Measurements from ENCODE around the gene RGPD5. TPM values are rescaled to one million over a fixed set of nuclear protein-coding genes. Genes with fewer than 3 reads are reported as not detected.
"Not testable (repeated sequence)": the region's sequence is repeated elsewhere in the genome, so short reads cannot be mapped to it uniquely, and the experiment has no call there.

The RGPD5 gene
- total RNA-seq, 2 experiments from 2014 or later: 20.2 to 29.1 TPM

DNA sequence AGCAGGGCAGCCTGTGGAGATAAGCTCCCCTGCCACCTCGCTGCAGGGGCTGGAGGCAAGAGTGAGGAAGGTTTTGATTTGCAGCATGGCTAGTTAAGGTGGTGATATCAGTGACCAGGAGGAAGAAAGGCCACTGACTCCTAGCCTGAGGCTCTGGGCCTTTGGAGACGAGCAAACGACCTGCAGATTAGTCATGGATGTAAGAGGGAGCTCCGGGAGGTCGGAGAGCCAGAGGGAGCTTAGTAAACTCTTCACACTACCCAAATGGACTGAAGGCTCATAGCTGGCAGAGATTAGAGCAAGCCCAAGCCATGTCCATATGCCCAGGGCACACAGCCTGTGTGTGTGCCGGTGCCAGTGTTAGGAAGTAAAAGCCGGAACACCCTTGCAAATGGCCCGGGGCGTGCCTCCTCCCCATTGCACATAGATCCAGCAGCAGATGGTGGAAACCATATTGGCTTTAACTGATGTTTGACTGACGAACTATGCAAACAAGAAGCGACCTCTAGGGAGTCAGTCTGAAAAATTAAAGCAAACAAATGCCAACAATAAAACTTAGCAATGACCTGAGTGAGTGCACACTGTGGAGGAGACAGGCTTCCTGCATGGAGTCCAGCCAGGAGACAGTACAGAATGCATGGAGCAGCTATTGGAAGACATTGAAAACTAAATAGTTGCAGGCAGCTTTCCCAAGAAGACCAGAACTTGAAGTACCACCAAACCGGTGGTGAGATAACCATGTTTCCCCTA is 2.4 kb upstream of the RGPD5 start:
- H3K9me3 Mint-ChIP-seq (ENCODE audit: low read depth); CTCF ChIA-PET; H3K27ac Mint-ChIP-seq; H3K36me3 Mint-ChIP-seq; H3K27me3 Mint-ChIP-seq; DNase-seq; H3K4me1 Mint-ChIP-seq; ATAC-seq; H3K4me3 Mint-ChIP-seq: not testable (repeated sequence)

DNA sequence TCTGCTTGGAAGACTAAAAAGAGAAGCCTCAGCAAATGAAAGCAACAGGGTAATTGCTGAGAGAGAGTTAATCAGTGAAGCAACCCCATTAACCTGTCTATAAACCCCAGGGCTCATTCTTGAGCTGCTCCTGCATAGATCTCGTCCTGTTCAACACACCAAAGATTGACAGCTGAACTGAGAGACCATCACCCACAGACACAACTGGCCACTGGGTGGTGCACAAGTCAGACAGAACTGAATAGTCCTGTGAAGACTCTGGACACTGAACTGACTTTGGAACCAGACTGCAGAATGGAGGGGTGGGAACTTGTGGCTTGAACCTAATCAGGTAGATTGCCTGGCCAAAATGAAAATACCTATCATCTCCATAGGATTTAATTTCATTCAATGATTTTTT is 1.4 kb upstream of the RGPD5 start:
- ATAC-seq; H3K4me3 Mint-ChIP-seq; H3K27me3 Mint-ChIP-seq; DNase-seq; H3K36me3 Mint-ChIP-seq; H3K4me1 Mint-ChIP-seq; H3K9me3 Mint-ChIP-seq (ENCODE audit: low read depth); H3K27ac Mint-ChIP-seq; CTCF ChIA-PET: not testable (repeated sequence)

DNA sequence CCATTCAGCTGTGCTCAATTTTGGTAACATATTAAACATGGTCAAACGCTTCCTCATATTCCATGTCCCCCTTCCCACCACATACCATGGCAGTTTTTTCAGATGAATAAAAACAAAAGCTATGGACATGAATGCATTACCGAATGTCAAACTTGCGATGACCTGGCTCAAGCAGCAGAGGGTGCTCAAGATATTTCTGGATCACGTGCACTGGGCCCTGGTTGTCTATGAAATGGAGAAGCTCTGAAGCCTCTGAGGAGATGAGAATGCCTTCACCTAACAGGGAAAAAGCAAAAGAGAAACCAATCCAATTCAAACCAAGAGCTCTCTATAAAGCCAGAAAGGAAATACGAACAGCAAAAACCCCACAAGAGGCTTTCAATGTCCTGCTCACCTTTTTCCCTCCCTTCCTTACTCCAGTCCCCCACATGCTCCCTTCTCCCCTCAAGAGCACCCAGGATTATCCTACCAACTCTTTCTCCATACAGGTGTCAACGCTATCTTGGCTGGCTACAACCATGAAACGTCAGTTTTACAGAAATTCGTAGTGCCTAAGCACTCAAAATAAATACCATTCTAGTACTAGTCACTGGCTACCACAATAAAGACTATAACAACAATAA is 77.1 kb downstream of the RGPD5 start:
- H3K36me3 Mint-ChIP-seq; H3K4me3 Mint-ChIP-seq; CTCF ChIA-PET; H3K9me3 Mint-ChIP-seq (ENCODE audit: low read depth); H3K27ac Mint-ChIP-seq; DNase-seq; H3K4me1 Mint-ChIP-seq; H3K27me3 Mint-ChIP-seq: not testable (repeated sequence)
- peak; percentile 86 for ATAC-seq

DNA sequence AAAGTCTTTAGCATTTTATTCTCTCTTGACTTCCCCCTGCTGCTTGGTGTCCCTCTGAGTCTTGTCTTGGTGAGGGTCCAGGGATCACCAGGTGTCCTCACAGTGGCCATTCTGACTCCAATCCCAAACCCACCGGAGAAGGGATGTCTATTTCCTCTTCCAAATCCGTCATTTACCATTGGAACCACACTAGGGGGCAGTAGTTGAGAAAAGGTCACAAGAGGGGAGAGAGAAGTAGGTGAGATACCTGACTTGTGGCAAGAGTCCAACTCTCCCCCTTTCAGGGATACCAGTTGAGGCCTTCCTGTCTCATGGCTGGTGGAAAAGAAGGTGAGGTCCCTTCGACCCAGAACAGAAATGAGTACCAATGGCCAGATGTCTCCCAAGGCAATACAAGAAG is 82.5 kb downstream of the RGPD5 start:
- H3K9me3 Mint-ChIP-seq (ENCODE audit: low read depth); H3K36me3 Mint-ChIP-seq; CTCF ChIA-PET: not testable (repeated sequence)

DNA sequence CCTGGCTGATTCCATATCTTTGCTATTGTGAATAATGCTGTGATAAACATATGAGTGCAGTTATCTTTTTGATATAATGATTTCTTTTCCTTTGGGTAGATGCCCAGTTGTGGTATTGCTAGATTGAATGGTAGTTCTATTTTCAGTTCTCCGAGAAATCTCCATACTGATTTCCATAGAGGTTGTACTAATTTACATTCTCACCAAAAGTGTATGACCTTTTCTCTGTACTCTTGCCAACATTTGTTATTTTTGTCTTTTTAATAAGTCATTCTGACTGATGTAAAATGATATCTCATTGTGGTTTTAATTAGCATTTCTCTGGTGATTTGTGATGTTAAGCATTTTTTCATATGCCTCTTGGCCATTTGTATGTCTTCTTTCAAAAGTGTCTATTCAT is 88.0 kb downstream of the RGPD5 start:
- DNase-seq; H3K9me3 Mint-ChIP-seq (ENCODE audit: low read depth); H3K36me3 Mint-ChIP-seq; CTCF ChIA-PET; H3K27ac Mint-ChIP-seq; H3K4me1 Mint-ChIP-seq; H3K4me3 Mint-ChIP-seq; H3K27me3 Mint-ChIP-seq; ATAC-seq: not testable (repeated sequence)

More for the DNA sequence above, 82.5 kb downstream of the RGPD5 start:
- not testable (repeated sequence) for H3K4me3 Mint-ChIP-seq, ATAC-seq, H3K27ac Mint-ChIP-seq, H3K4me1 Mint-ChIP-seq, DNase-seq, H3K27me3 Mint-ChIP-seq

DNA sequence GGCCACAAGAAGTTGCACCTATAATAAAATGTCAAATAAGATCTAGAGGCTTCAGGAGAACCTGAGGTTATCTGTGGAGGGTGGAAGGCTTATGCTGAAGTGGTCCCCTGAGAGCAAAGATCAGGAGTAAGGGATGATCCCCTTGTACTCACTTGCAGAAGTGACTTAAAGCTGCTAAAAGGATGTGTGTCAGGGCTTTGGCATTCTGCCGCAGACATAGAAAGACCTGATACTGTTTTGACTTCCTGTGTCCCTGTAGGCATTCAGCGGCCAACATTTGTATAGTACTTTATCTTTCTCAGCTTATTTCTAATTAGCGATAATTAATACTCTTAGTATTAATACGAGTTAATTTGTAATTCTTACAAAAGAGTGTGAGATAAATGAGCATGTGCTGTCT is 94.3 kb downstream of the RGPD5 start:
- H3K4me3 Mint-ChIP-seq; ATAC-seq; H3K27ac Mint-ChIP-seq; H3K27me3 Mint-ChIP-seq; DNase-seq; H3K9me3 Mint-ChIP-seq (ENCODE audit: low read depth); CTCF ChIA-PET; H3K4me1 Mint-ChIP-seq; H3K36me3 Mint-ChIP-seq: not testable (repeated sequence)

DNA sequence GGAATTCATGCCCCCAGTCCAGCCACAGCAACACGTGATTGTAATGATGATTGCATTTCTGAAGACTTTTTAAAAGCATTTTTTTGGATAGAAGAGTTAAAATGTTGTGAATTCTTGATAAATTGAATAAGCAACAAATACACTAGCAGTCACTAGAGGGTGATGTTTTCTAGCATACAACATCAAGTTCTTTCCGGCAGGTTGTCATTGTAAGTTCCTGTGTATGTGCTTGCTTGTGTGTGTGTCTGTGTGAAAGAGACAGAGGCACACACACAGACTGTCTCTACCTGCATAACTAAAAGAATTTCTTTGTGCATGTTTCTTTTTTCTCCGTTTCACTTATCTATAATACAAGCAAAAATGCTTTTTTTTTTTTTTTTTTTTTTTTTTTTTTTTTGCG is 95.8 kb downstream of the RGPD5 start:
- H3K27me3 Mint-ChIP-seq; H3K4me1 Mint-ChIP-seq; CTCF ChIA-PET; H3K36me3 Mint-ChIP-seq; DNase-seq; H3K9me3 Mint-ChIP-seq (ENCODE audit: low read depth); H3K27ac Mint-ChIP-seq; H3K4me3 Mint-ChIP-seq: not testable (repeated sequence)
- ATAC-seq: peak; percentile 51

DNA sequence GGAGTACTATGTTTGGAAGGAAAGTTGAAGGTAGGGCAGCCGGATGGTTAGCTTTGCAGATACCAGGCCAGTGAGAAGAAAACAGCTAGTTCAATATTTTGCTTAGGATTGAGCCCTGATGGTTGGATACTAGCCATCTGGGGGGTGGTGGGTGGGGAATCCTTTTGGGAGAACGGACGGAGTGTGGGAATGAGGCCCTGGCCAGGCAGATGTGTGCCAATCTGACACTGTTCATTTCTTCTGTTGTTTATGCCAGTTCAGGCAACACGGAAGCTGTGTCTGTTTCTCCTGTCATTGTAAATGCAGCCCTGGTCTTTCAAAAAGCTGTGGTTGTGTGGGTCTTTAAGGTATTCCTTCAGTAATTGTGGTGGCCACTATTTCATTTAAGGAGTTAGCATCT is 96.9 kb downstream of the RGPD5 start:
- H3K9me3 Mint-ChIP-seq (ENCODE audit: low read depth); CTCF ChIA-PET: not testable (repeated sequence)

DNA sequence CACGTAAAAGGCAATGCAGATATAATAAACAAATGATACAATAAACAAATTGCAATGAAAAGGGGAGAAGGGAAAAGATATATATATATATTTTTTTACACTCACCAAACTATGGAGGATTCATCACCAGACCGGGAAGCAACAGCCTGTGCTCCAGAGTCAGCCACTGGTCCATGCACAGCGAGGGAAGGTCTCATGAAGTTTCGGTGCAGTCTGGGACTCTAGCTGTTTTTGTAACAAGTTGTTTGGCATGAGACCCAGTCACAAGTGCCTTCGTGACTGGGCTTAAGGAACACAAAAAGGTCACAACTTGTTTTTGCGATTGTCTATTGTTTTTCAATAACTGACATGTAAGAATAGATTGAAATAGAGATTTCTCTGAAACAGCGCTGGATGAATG is 99.6 kb downstream of the RGPD5 start:
- CTCF ChIA-PET; ATAC-seq; H3K4me3 Mint-ChIP-seq; H3K36me3 Mint-ChIP-seq; H3K27me3 Mint-ChIP-seq; DNase-seq; H3K9me3 Mint-ChIP-seq (ENCODE audit: low read depth); H3K27ac Mint-ChIP-seq; H3K4me1 Mint-ChIP-seq: not testable (repeated sequence)

More for the DNA sequence above, 96.9 kb downstream of the RGPD5 start:
- not testable (repeated sequence) for H3K27me3 Mint-ChIP-seq, ATAC-seq, DNase-seq, H3K4me1 Mint-ChIP-seq, H3K36me3 Mint-ChIP-seq, H3K27ac Mint-ChIP-seq, H3K4me3 Mint-ChIP-seq

DNA sequence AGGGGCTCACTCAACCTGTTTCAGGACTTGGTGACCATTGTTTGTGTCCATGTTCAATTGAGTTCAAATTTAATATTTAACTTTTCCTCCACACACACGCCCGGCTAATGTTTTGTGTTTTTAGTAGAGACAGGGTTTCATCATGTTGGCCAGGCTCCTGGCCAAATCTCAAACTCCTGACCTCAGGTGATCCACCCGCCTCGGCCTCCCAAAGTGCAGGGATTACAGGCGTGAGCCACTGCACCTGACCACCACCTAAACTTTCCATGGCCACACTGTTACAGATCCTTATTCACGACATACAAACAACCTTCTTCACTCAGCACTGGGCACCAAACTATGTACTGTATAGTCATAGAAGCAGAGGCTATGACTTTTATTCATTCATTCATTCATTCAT is 100.0 kb downstream of the RGPD5 start:
- H3K27ac Mint-ChIP-seq; H3K4me1 Mint-ChIP-seq; ATAC-seq; H3K9me3 Mint-ChIP-seq (ENCODE audit: low read depth); DNase-seq; H3K4me3 Mint-ChIP-seq; H3K27me3 Mint-ChIP-seq; CTCF ChIA-PET; H3K36me3 Mint-ChIP-seq: not testable (repeated sequence)

DNA sequence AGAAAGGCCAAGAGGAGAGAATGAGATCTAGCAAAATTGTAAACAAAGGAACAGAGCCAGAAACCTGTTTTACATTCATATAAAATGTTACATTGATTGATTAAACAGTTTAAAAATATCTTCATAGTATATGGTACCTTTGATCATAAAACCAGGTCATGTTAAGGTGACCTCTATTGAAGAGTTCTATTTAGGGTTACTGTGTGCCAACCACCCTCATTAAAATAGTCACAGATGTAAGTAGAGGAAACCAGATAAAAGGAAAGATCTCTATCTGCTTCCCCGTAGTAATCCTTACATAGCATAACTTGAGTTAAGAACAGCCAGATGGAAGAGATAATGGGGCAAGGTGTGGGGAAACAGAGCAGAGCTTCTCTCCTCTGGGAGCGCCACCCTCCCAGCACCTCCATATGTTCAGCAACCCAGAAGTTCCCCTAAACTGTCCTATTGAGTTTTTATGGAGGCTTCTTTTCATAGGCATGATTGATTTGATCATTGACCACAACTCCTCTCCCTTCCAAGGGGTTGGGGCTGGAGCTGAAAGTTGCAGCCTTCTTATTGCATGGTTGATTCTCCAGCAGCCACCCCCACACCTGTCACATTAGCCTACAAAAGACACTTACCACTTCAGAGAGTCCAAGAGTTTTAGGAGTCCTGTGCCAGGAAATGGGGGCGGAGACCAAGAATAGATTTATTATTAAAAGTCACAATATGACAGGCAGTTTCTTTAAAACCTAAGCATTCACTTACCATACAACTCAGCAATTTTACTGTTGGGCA is 101.2 kb downstream of the RGPD5 start:
- DNase-seq; H3K4me3 Mint-ChIP-seq; H3K36me3 Mint-ChIP-seq; ATAC-seq; H3K27ac Mint-ChIP-seq; H3K4me1 Mint-ChIP-seq; H3K9me3 Mint-ChIP-seq (ENCODE audit: low read depth); H3K27me3 Mint-ChIP-seq; CTCF ChIA-PET: not testable (repeated sequence)

DNA sequence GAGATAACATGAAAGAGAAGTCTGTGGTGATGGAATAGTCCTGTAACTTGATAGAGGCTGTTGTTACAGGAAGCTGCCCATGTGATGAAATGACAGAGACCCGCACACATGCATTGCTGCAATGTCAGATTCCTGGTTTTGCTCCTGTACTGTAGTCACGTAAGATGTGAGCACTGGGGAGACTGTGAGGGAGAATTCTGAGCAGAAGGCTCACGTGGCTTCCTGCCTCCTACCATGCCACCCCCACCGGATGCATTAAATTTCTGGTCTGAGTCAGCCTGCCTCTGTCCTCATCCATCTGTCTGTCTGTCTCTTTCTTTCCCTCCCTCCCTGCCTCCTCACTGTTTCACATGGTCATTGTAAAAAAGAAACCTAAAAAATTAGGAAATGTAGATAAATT is 102.1 kb downstream of the RGPD5 start:
- H3K9me3 Mint-ChIP-seq (ENCODE audit: low read depth); H3K36me3 Mint-ChIP-seq; H3K27me3 Mint-ChIP-seq; DNase-seq; H3K4me1 Mint-ChIP-seq; CTCF ChIA-PET; H3K4me3 Mint-ChIP-seq; H3K27ac Mint-ChIP-seq: not testable (repeated sequence)
- peak; percentile 99 for ATAC-seq

DNA sequence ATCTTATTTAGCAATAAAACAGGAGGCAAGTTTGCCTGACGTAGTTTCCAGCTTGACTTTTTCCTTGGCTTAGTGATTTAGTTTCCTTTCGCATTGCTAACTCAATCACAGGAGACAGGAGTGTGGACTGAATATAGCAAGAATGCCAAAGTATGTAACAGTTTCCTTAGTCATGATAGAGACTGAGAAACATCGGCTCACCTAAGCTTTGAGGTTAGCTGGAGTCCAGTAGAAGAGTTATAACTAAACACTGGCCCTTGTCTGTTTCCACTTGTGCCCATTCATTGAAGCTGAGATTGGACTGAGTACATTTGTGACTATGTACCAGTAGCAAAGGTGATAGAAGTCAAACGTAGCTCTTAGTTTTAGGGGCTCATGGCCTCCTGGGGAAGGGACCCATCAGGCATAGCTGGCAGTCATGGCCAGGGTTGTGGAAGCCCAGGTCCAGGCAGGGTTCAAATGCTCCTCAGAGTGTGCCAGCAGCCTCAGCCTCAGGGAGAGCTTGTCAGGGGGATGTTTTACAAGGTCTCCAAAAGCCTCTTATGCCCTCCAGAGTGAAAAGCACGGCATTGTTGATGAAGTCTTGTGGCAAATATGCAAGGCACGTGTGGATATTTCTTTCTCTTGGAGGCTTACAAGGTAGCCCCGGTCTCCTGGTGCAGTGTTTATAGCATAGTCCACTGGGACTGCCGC is 103.8 kb downstream of the RGPD5 start:
- CTCF ChIA-PET; H3K4me1 Mint-ChIP-seq; H3K9me3 Mint-ChIP-seq (ENCODE audit: low read depth); H3K27ac Mint-ChIP-seq; ATAC-seq; DNase-seq; H3K36me3 Mint-ChIP-seq; H3K27me3 Mint-ChIP-seq; H3K4me3 Mint-ChIP-seq: not testable (repeated sequence)

Data from activated CD8-positive, alpha-beta memory T cell treated with anti-CD3 and anti-CD28 coated beads, Interleukin-2, amount 10 ng/mL, durations not matched to agents 7 days and 5 days (primary cell).